Pancreas (tissue), 10 donors: ENCODE data around the gene CTIF. TPM values are rescaled to one million over a fixed set of nuclear protein-coding genes. Genes with fewer than 3 reads are reported as not detected.

ENCODE experiments used
- ATAC-seq, 4 donors: fragments of 200-7000 bp; cut with Tn5 transposase; one replicate each; pipeline versions ENCODE4 v1.8.0 to v1.9.1; 2020; ENCODE audit warnings: mild to moderate bottlenecking in 4 of 4, moderate library complexity in 4 of 4
- DNase-seq, 6 donors: peaks; one replicate each; pipeline ENCODE4 v3.0.0-alpha.2; 2020
- FAIRE-seq: peaks from 2 replicates; lab custom pipeline; 2012; peaks lifted over from hg19 to GRCh38; lab: Jason Lieb, UNC
- H3K27ac ChIP-seq, 4 donors: fragments of 200-600 bp; sonication (generic); 1 replicate in 3 of 4; 2 replicates in 1 of 4; pipeline versions ENCODE4 v1.5.0 to v1.8.0; 2020
- H3K27me3 ChIP-seq, 4 donors: fragments of 200-600 bp; one replicate each; pipeline ENCODE4 v1.8.0; 2021
- H3K36me3 ChIP-seq, 3 donors: fragments of 200-600 bp; sonication (generic) in 1 of 3; one replicate each; pipeline versions ENCODE4 v1.5.0 to v1.8.0; 2020 to 2021
- H3K4me1 ChIP-seq, 3 donors: fragments of 200-600 bp; one replicate each; pipeline ENCODE4 v1.8.0; 2021
- H3K4me3 ChIP-seq, 4 donors: fragments of 200-600 bp; sonication (generic) in 2 of 4; one replicate each; pipeline versions ENCODE4 v1.5.0 to v1.8.0; 2020 to 2021
- H3K9me3 ChIP-seq, 4 donors: fragments of 200-600 bp; one replicate each; pipeline ENCODE4 v1.8.0; 2021
- CTCF ChIP-seq, 4 donors: fragments of 200-600 bp; sonication (generic) in 3 of 4; IDR thresholded peaks; one replicate each; pipeline versions ENCODE4 v1.5.0 to v1.8.0; 2021; ENCODE audit warnings: antibody characterized with exemption in 4 of 4
- WGBS, 2 donors: extraction: QIAGEN DNeasy Blood & Tissue Kit; methylation state at CpG; one replicate each; pipeline ENCODE4 v1.1.7; 2013; 5-methylcytosine and 5-hydroxymethylcytosine counted together
- intact Hi-C, 3 donors: fragments of 100-400 bp; cut with DNase I; formaldehyde crosslinking; loops; one replicate each; pipeline versions ENCODE4 v1.11.1 to v1.14.2; 2022
- polyA plus RNA-seq, 2 donors: library from polyadenylated mRNA; stranded (reverse); fragments of 200-250 nt; gene quantifications; one replicate each; pipeline ENCODE4 v1.2.3, GENCODE V29; 2013
- total RNA-seq, 6 donors: library from RNA; stranded (reverse); fragmentation: NEBNext Ultra II Directional in 4 of 6; extraction: Animal tissue kit (Norgen Biotek cat#: 25700) in 4 of 6; gene quantifications; one replicate each; pipeline versions ENCODE4 v1.2.1 to v1.2.4, GENCODE V29; 2021 to 2023
- donor health status: healthy with polysubstance abuse.
- donor health status: DM: no; HTN: no; CAD: no; lungs with moderate emphysema.
- donor health status: DM: no; HTN: no; CAD: no.
- donor health status: control.
- donor health status: control.
- donor health status: Bipolar disorder and iron deficiency.
- donor health status: DM: yes; HTN: yes; CAD: no.
- donor health status: DM: no; HTN: no; CAD: no.
- donor health status: DM: no; HTN: no; CAD: no.
- donor health status: DM: yes; HTN: yes; CAD: no.

The CTIF gene
- total and polyA plus RNA-seq, 8 donors = 15.1 to 27.4 (median 16.7) TPM

GRCh38 chr18:48542513-48543181, 3.8 kb downstream of the CTIF start:
- no peaks in the 10 kb centered on the region for H3K9me3 ChIP-seq
- no peak for TF ChIP-seq CTCF (IDR thresholded peaks at IDR 0.05)
- FAIRE-seq = no peak
- intact Hi-C loops = no loop called here
- H3K36me3 ChIP-seq = no peaks in the 10 kb centered on the region
- H3K4me1 ChIP-seq = peaks cover 7 to 25% (median 13%) of the 10 kb centered on the region in 3 donors
- no peak for ATAC-seq
- peak overlapping the region in 1 of 4 donors; percentile 18 for H3K27ac ChIP-seq
- no peaks in the 10 kb centered on the region for H3K27me3 ChIP-seq
- peak in 1 of 6 donors; percentile 35 for DNase-seq
- no peak overlapping the region for H3K4me3 ChIP-seq
- 45 to 54% methylated on average over 7 of the region's 7 CpGs for WGBS, 2 donors

- Histone ChIP-seq H3K4me1 (peaks cover 7 to 25% (median 13%) of the 10 kb centered on the region in 3 donors), H3K27ac (peak overlapping the region in 1 of 4 donors; percentile 18), H3K27me3 (no peaks in the 10 kb centered on the region), H3K9me3 (no peaks in the 10 kb centered on the region), H3K36me3 (no peaks in the 10 kb centered on the region), H3K4me3 (no peak overlapping the region)
- WGBS, 2 donors = 42 to 48% methylated on average over 8 of the region's 8 CpGs
- no peak for TF ChIP-seq CTCF (IDR thresholded peaks at IDR 0.05)
- FAIRE-seq (no peak), DNase-seq (peak in 4 of 6 donors; percentile 62 to 77 (median 66)), ATAC-seq (peak in 3 of 4 donors; percentile 5 to 17 (median 9))
- intact Hi-C loops = no loop called here
Measured at GRCh38 chr18:48543228-48543627, 4.4 kb downstream of the CTIF start.

- no peak for FAIRE-seq
- Histone ChIP-seq H3K36me3 (no peaks in the 10 kb centered on the region), H3K9me3 (no peaks in the 10 kb centered on the region), H3K27me3 (no peaks in the 10 kb centered on the region), H3K4me1 (peaks cover 7 to 25% (median 13%) of the 10 kb centered on the region in 3 donors), H3K27ac (no peak overlapping the region), H3K4me3 (no peak overlapping the region)
- no peak for ATAC-seq
- WGBS, 2 donors = 95 to 99% methylated on average over 3 of the region's 3 CpGs
- TF ChIP-seq CTCF (IDR thresholded peaks at IDR 0.05) = no peak
- no peak for DNase-seq
- intact Hi-C loops = no loop called here
Measured at GRCh38 chr18:48544116-48544515, 5.3 kb downstream of the CTIF start.

- Histone ChIP-seq H3K4me3 (no peak overlapping the region), H3K9me3 (no peaks in the 10 kb centered on the region), H3K36me3 (no peaks in the 10 kb centered on the region), H3K27me3 (no peaks in the 10 kb centered on the region), H3K4me1 (peaks cover 7 to 25% (median 13%) of the 10 kb centered on the region in 3 donors), H3K27ac (no peak overlapping the region)
- DNase-seq (no peak), FAIRE-seq (no peak), ATAC-seq (no peak)
- no peak for TF ChIP-seq CTCF (IDR thresholded peaks at IDR 0.05)
- intact Hi-C loops = no loop called here
- 96 to 99% methylated on average over 16 of the region's 16 CpGs for WGBS, 2 donors
Measured at GRCh38 chr18:48544661-48545415, 6.0 kb downstream of the CTIF start.
